Measurements from ENCODE around the gene TSPAN33. TPM values are rescaled to one million over a fixed set of nuclear protein-coding genes. Genes with fewer than 3 reads are reported as not detected.
A peak's percentile ranks its signal among the peaks of the same experiment; 100 is the strongest.

The TSPAN33 gene
- total and polyA plus RNA-seq, 2 of the 13 experiments (the other 11 are each of a cell fraction or from before 2014, with no cell fraction given), result 15.3 to 16.5 TPM

- ChIA-PET POLR2A (interaction anchor here (1.0 kb wide), 1 partner anchor 41 kb away, joined by 3 read pairs; no protein-coding TSS in a partner anchor), CTCF (ENCODE audit: low intra/inter-chr PET ratio, low total read pairs) (no interaction called here)
- FAIRE-seq (no peak), DNase-seq (ENCODE audit: low spot score) (no peak), ATAC-seq (no peak)
- Histone ChIP-seq H3K4me2 (ENCODE audit: low read depth, low read length) (peak overlapping the region; percentile 91), H3K4me3 (replicated peaks in 1 of 3; ENCODE audit: insufficient read depth in 1 of 3, low read depth in 2 of 3, low read length in 3 of 3) (peak overlapping the region; percentile 33 to 83 (median 46); a peak in 5 of 6 replicates), H3K27ac (ENCODE audit: extremely low read length, insufficient read depth, low read length) (no peak overlapping the region), H3K9me3 (ENCODE audit: low read length) (no peaks in the 10 kb centered on the region), H3K36me3 (replicated peaks in 1 of 2; ENCODE audit: control insufficient read depth in 1 of 2, insufficient read depth in 2 of 2, low read length in 2 of 2) (no peaks in the 10 kb centered on the region), H3K9ac (ENCODE audit: insufficient read depth, low read depth, low read length) (no peak overlapping the region), H3K27me3 (ENCODE audit: control insufficient read depth in 1 of 2, insufficient read depth in 2 of 2, low read length in 2 of 2) (peaks cover 0 to 17% of the 10 kb centered on the region in 2 experiments; a peak in 2 of 5 replicates), H2AFZ (ENCODE audit: low read length) (no peak overlapping the region), H3K79me2 (ENCODE audit: insufficient read depth, low read length) (no peaks in the 10 kb centered on the region), H3K4me1 (ENCODE audit: insufficient read depth, low read length) (peaks cover 26% of the 10 kb centered on the region), H4K20me1 (ENCODE audit: insufficient read depth, low read length) (no peaks in the 10 kb centered on the region)
- TF ChIP-seq HNF1A (IDR thresholded peaks at IDR 0.05; ENCODE audit: low read depth), result no peak
- no peak for TF ChIP-seq HNF1A (CRISPR knock-in tag; IDR thresholded peaks at IDR 0.05; ENCODE audit: borderline replicate concordance)
- no peak for TF ChIP-seq AFF4 (CRISPR knock-in tag; IDR thresholded peaks at IDR 0.05)
- TF ChIP-seq MNT (IDR thresholded peaks at IDR 0.05), result peak; percentile 54; the same call in 1 of the 2 replicates
- 0 out of 2 replicates have a peak, but pooled peaks have one; percentile 18 for TF ChIP-seq PBX2 (CRISPR knock-in tag; IDR thresholded peaks at IDR 0.05)
- no TSS peak for BruUV-seq (replicated peaks)
- in situ Hi-C loops (cut with HindIII; ENCODE audit: extremely low pct_ligation_motif_present, low pct_unique_long_range_greater_than_20kb), result no loop called here
- intact Hi-C loops (cut with micrococcal nuclease; ENCODE audit: unreplicated experiment), result loop anchor here (2.0 kb wide), 1 partner anchor 41 kb away; no protein-coding TSS in a partner anchor
- WGBS (ENCODE audit: low lambda C conversion rate), result 23% methylated on average over 10 of the region's 10 CpGs
These were observed 798 bp upstream of the TSPAN33 start for GRCh38 chr7:129143724-129144094.

Data from HepG2 (cell line).